ENCODE measurements around the gene ST3GAL4.

- TF ChIP-seq CTCF (IDR thresholded peaks at IDR 0.05) (no peak), EP300 (IDR thresholded peaks at IDR 0.05) (no peak), POLR2AphosphoS5 (IDR thresholded peaks at IDR 0.05) (no peak)
Measured at GRCh38 chr11:126407101-126407521, 51.6 kb downstream of the ST3GAL4 start.
